ENCODE data around the gene PLPPR5.

The PLPPR5 gene

GRCh38 chr1:98920441-98921110, 84.1 kb downstream of the PLPPR5 start:
- Histone ChIP-seq H3K36me3 (ENCODE audit: control insufficient read depth in 1 of 2, insufficient read depth in 2 of 2, low read length in 2 of 2) (no peaks in the 10 kb centered on the region), H3K79me2 (ENCODE audit: control insufficient read depth, insufficient read depth, low read length, poor library complexity) (no peaks in the 10 kb centered on the region), H3K27me3 (ENCODE audit: insufficient read depth, low read length) (no peaks in the 10 kb centered on the region), H2AFZ (ENCODE audit: insufficient read depth, low read length, poor library complexity) (no peak overlapping the region), H3K4me3 (ENCODE audit: low read depth, low read length) (no peak overlapping the region), H3K27ac (ENCODE audit: low read depth, low read length) (no peak overlapping the region), H2BK5ac (ENCODE audit: low read depth, low read length, poor library complexity) (no peak overlapping the region), H3K9ac (ENCODE audit: low read length) (no peak overlapping the region), H3K79me1 (ENCODE audit: low read length) (no peaks in the 10 kb centered on the region), H4K12ac (ENCODE audit: low read depth, low read length) (no peak overlapping the region), H2AK5ac (ENCODE audit: low read length) (no peak overlapping the region), H4K8ac (ENCODE audit: low read depth, low read length) (no peak overlapping the region), H2BK120ac (ENCODE audit: insufficient read depth, low read length, poor library complexity) (no peak overlapping the region), H3K23ac (ENCODE audit: low read length) (no peak overlapping the region), H3K4me2 (ENCODE audit: low read length) (no peak overlapping the region), H3K14ac (ENCODE audit: low read length) (no peak overlapping the region), H4K91ac (ENCODE audit: low read depth, low read length) (no peak overlapping the region), H3K18ac (ENCODE audit: low read length) (no peak overlapping the region), H3K4me1 (ENCODE audit: control insufficient read depth in 1 of 2, insufficient read depth in 2 of 2, low read length in 2 of 2) (no peaks in the 10 kb centered on the region), H3K4ac (ENCODE audit: low read depth, low read length) (no peak overlapping the region), H3K9me3 (ENCODE audit: insufficient read depth, low read depth, low read length) (no peaks in the 10 kb centered on the region), H2BK12ac (ENCODE audit: low read length) (no peak overlapping the region)
- no peak for DNase-seq
- no CpG with 5 or more reads among the region's 2 CpGs for WGBS (ENCODE audit: extremely low coverage, insufficient coverage, insufficient read length)

- Histone ChIP-seq H3K79me1 (ENCODE audit: low read length) (no peaks in the 10 kb centered on the region), H2BK120ac (ENCODE audit: insufficient read depth, low read length, poor library complexity) (no peak overlapping the region), H2AK5ac (ENCODE audit: low read length) (no peak overlapping the region), H2BK5ac (ENCODE audit: low read depth, low read length, poor library complexity) (no peak overlapping the region), H3K4ac (ENCODE audit: low read depth, low read length) (no peak overlapping the region), H3K4me2 (ENCODE audit: low read length) (no peak overlapping the region), H2BK12ac (ENCODE audit: low read length) (no peak overlapping the region), H3K9ac (ENCODE audit: low read length) (peak overlapping the region; percentile 47), H4K12ac (ENCODE audit: low read depth, low read length) (no peak overlapping the region), H3K14ac (ENCODE audit: low read length) (no peak overlapping the region), H2AFZ (ENCODE audit: insufficient read depth, low read length, poor library complexity) (no peak overlapping the region), H4K8ac (ENCODE audit: low read depth, low read length) (no peak overlapping the region), H3K27ac (ENCODE audit: low read depth, low read length) (no peak overlapping the region), H3K4me1 (ENCODE audit: control insufficient read depth in 1 of 2, insufficient read depth in 2 of 2, low read length in 2 of 2) (no peaks in the 10 kb centered on the region), H3K36me3 (ENCODE audit: control insufficient read depth in 1 of 2, insufficient read depth in 2 of 2, low read length in 2 of 2) (no peaks in the 10 kb centered on the region), H3K9me3 (ENCODE audit: insufficient read depth, low read depth, low read length) (no peaks in the 10 kb centered on the region), H3K79me2 (ENCODE audit: control insufficient read depth, insufficient read depth, low read length, poor library complexity) (no peaks in the 10 kb centered on the region), H3K18ac (ENCODE audit: low read length) (no peak overlapping the region), H3K4me3 (ENCODE audit: low read depth, low read length) (no peak overlapping the region), H3K27me3 (ENCODE audit: insufficient read depth, low read length) (no peaks in the 10 kb centered on the region), H4K91ac (ENCODE audit: low read depth, low read length) (no peak overlapping the region), H3K23ac (ENCODE audit: low read length) (no peak overlapping the region)
- no CpG with 5 or more reads among the region's 2 CpGs for WGBS (ENCODE audit: extremely low coverage, insufficient coverage, insufficient read length)
- DNase-seq = no peak
Observed at GRCh38 chr1:98919652-98920051, 85.0 kb downstream of the PLPPR5 start.

DNA sequence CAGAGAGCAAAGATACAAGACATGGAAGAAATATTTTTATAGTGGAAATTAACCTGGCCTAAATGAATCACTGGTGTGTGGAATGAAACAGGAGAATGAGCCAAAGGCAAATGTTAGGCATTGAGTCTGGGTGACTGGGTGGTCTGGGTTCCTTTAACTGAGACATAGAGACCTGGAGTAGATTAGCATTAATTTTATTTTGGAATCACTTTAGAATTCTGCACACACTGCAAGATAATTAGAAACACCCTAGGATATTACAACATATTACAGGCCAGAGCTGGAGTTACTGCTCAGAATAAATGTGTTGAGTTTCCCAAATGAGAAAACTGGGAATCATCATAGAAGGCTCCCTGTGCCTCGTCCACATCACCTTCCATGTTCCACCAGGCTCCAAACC, 85.5 kb downstream of the PLPPR5 start:
- no peak overlapping the region for H3K4me3 ChIP-seq (ENCODE audit: low read depth, low read length)
- no CpG with 5 or more reads among the region's 1 CpG for WGBS (ENCODE audit: extremely low coverage, insufficient coverage, insufficient read length)
- H3K4me1 ChIP-seq (ENCODE audit: control insufficient read depth in 1 of 2, insufficient read depth in 2 of 2, low read length in 2 of 2) = no peaks in the 10 kb centered on the region
- no peak overlapping the region for H2BK120ac ChIP-seq (ENCODE audit: insufficient read depth, low read length, poor library complexity)
- H2BK5ac ChIP-seq (ENCODE audit: low read depth, low read length, poor library complexity) = no peak overlapping the region
- no peaks in the 10 kb centered on the region for H3K36me3 ChIP-seq (ENCODE audit: control insufficient read depth in 1 of 2, insufficient read depth in 2 of 2, low read length in 2 of 2)
- no peak overlapping the region for H2AFZ ChIP-seq (ENCODE audit: insufficient read depth, low read length, poor library complexity)
- no peaks in the 10 kb centered on the region for H3K79me2 ChIP-seq (ENCODE audit: control insufficient read depth, insufficient read depth, low read length, poor library complexity)
- H2BK12ac ChIP-seq (ENCODE audit: low read length) = no peak overlapping the region
- no peaks in the 10 kb centered on the region for H3K9me3 ChIP-seq (ENCODE audit: insufficient read depth, low read depth, low read length)
- H3K14ac ChIP-seq (ENCODE audit: low read length) = no peak overlapping the region
- no peak overlapping the region for H3K4ac ChIP-seq (ENCODE audit: low read depth, low read length)
- H4K91ac ChIP-seq (ENCODE audit: low read depth, low read length) = no peak overlapping the region
- no peak overlapping the region for H3K4me2 ChIP-seq (ENCODE audit: low read length)
- peak overlapping the region; percentile 47 for H3K9ac ChIP-seq (ENCODE audit: low read length)
- H4K8ac ChIP-seq (ENCODE audit: low read depth, low read length) = no peak overlapping the region
- H3K18ac ChIP-seq (ENCODE audit: low read length) = no peak overlapping the region
- H3K27ac ChIP-seq (ENCODE audit: low read depth, low read length) = no peak overlapping the region
- H3K27me3 ChIP-seq (ENCODE audit: insufficient read depth, low read length) = no peaks in the 10 kb centered on the region
- H2AK5ac ChIP-seq (ENCODE audit: low read length) = no peak overlapping the region
- H4K12ac ChIP-seq (ENCODE audit: low read depth, low read length) = no peak overlapping the region
- no peak for DNase-seq
- H3K23ac ChIP-seq (ENCODE audit: low read length) = no peak overlapping the region
- no peaks in the 10 kb centered on the region for H3K79me1 ChIP-seq (ENCODE audit: low read length)

- H3K4me1 ChIP-seq (ENCODE audit: control insufficient read depth in 1 of 2, insufficient read depth in 2 of 2, low read length in 2 of 2) = no peaks in the 10 kb centered on the region
- H3K27ac ChIP-seq (ENCODE audit: low read depth, low read length) = no peak overlapping the region
- no peak overlapping the region for H3K4me3 ChIP-seq (ENCODE audit: low read depth, low read length)
- H3K27me3 ChIP-seq (ENCODE audit: insufficient read depth, low read length) = no peaks in the 10 kb centered on the region
- WGBS (ENCODE audit: extremely low coverage, insufficient coverage, insufficient read length) = no CpG with 5 or more reads among the region's 3 CpGs
- H3K23ac ChIP-seq (ENCODE audit: low read length) = no peak overlapping the region
- H2BK12ac ChIP-seq (ENCODE audit: low read length) = no peak overlapping the region
- no peak overlapping the region for H2AFZ ChIP-seq (ENCODE audit: insufficient read depth, low read length, poor library complexity)
- no peak overlapping the region for H4K8ac ChIP-seq (ENCODE audit: low read depth, low read length)
- peaks cover 2% of the 10 kb centered on the region for H3K9me3 ChIP-seq (ENCODE audit: insufficient read depth, low read depth, low read length)
- H4K91ac ChIP-seq (ENCODE audit: low read depth, low read length) = no peak overlapping the region
- no peaks in the 10 kb centered on the region for H3K36me3 ChIP-seq (ENCODE audit: control insufficient read depth in 1 of 2, insufficient read depth in 2 of 2, low read length in 2 of 2)
- H2AK5ac ChIP-seq (ENCODE audit: low read length) = no peak overlapping the region
- no peaks in the 10 kb centered on the region for H3K79me2 ChIP-seq (ENCODE audit: control insufficient read depth, insufficient read depth, low read length, poor library complexity)
- H3K4me2 ChIP-seq (ENCODE audit: low read length) = no peak overlapping the region
- no peak overlapping the region for H3K9ac ChIP-seq (ENCODE audit: low read length)
- no peak overlapping the region for H2BK5ac ChIP-seq (ENCODE audit: low read depth, low read length, poor library complexity)
- no peak overlapping the region for H3K18ac ChIP-seq (ENCODE audit: low read length)
- H4K12ac ChIP-seq (ENCODE audit: low read depth, low read length) = no peak overlapping the region
- no peak for DNase-seq
- H3K14ac ChIP-seq (ENCODE audit: low read length) = no peak overlapping the region
- H2BK120ac ChIP-seq (ENCODE audit: insufficient read depth, low read length, poor library complexity) = no peak overlapping the region
- no peaks in the 10 kb centered on the region for H3K79me1 ChIP-seq (ENCODE audit: low read length)
- no peak overlapping the region for H3K4ac ChIP-seq (ENCODE audit: low read depth, low read length)
Observed at GRCh38 chr1:98914547-98914946, 90.1 kb downstream of the PLPPR5 start.
